Measurements from ENCODE around the gene NLRC5. TPM values are rescaled to one million over a fixed set of nuclear protein-coding genes. Genes with fewer than 3 reads are reported as not detected.
A peak's percentile ranks its signal among the peaks of the same experiment; 100 is the strongest.

NLRC5 gene, protein sequence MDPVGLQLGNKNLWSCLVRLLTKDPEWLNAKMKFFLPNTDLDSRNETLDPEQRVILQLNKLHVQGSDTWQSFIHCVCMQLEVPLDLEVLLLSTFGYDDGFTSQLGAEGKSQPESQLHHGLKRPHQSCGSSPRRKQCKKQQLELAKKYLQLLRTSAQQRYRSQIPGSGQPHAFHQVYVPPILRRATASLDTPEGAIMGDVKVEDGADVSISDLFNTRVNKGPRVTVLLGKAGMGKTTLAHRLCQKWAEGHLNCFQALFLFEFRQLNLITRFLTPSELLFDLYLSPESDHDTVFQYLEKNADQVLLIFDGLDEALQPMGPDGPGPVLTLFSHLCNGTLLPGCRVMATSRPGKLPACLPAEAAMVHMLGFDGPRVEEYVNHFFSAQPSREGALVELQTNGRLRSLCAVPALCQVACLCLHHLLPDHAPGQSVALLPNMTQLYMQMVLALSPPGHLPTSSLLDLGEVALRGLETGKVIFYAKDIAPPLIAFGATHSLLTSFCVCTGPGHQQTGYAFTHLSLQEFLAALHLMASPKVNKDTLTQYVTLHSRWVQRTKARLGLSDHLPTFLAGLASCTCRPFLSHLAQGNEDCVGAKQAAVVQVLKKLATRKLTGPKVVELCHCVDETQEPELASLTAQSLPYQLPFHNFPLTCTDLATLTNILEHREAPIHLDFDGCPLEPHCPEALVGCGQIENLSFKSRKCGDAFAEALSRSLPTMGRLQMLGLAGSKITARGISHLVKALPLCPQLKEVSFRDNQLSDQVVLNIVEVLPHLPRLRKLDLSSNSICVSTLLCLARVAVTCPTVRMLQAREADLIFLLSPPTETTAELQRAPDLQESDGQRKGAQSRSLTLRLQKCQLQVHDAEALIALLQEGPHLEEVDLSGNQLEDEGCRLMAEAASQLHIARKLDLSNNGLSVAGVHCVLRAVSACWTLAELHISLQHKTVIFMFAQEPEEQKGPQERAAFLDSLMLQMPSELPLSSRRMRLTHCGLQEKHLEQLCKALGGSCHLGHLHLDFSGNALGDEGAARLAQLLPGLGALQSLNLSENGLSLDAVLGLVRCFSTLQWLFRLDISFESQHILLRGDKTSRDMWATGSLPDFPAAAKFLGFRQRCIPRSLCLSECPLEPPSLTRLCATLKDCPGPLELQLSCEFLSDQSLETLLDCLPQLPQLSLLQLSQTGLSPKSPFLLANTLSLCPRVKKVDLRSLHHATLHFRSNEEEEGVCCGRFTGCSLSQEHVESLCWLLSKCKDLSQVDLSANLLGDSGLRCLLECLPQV (N-terminal part only)
- total RNA-seq: 20.1 and 26.3 TPM in 2 replicates
- polyA plus RNA-seq: 7.4 and 8.0 TPM in 2 replicates
- 5.1 and 5.7 TPM in 2 replicates for polyA plus RNA-seq (2011; cell fraction: cytosol; rRNA removed)
- 33.9 and 47.2 TPM in 2 replicates for polyA plus RNA-seq (2011; cell fraction: nucleus; rRNA removed)
- 11.6 and 14.4 TPM in 2 replicates for polyA plus RNA-seq (2012)
- 14.2 and 18.8 TPM in 2 replicates for polyA minus RNA-seq
- 17.2 TPM for polyA minus RNA-seq (2011; cell fraction: cytosol; rRNA and poly(A)+ RNA removed)
- 33.6 and 37.9 TPM in 2 replicates for polyA minus RNA-seq (2011; cell fraction: nucleus; rRNA and poly(A)+ RNA removed)
- Bru-seq, nascent RNA: percentile 52 among the genes with signal in this experiment
- BruChase-seq, experiment 1, labeled RNA remaining after a 6-hour chase: percentile 43 among the genes with signal in this experiment
- percentile 44 among the genes with signal in this experiment for BruChase-seq, experiment 2, labeled RNA remaining after a 2-hour chase
- long read RNA-seq, partial matches to known transcripts: 3 of 14 reads
- long read RNA-seq, other reads (novel, unspliced or antisense): 11 of 14 reads

- peak within 1 kb of the TSS; percentile 80 to 96 (median 86) for H3K4me3 ChIP-seq (replicated peaks in 1 of 3; ENCODE audit: insufficient read depth in 1 of 3, low read depth in 1 of 3, low read length in 3 of 3)
- no peaks in the 10 kb centered on the region for H3K27me3 ChIP-seq (ENCODE audit: control insufficient read depth in 2 of 2, insufficient read depth in 2 of 2, low read length in 2 of 2)
- ChIA-PET CTCF (interaction anchor here (0.8 to 3.2 kb wide), 8 partner anchors 8 to 194 kb away, joined by 3 to 27 read pairs (median 4); no protein-coding TSS in a partner anchor), POLR2A (interaction anchor here (0.7 to 1.2 kb wide), 3 partner anchors 9 to 57 kb away, joined by 3 to 5 read pairs (median 5); no protein-coding TSS in a partner anchor)
- H3K79me2 ChIP-seq (ENCODE audit: control insufficient read depth, insufficient read depth, low read length): peaks cover 6% of the 10 kb centered on the region
- peak within 1 kb of the TSS; percentile 58 for H3K27ac ChIP-seq (ENCODE audit: insufficient read depth, low read depth, low read length)
- FAIRE-seq (peak; percentile 92), DNase-seq (ENCODE audit: low read depth, low spot score) (peak; percentile 82)
- peak within 1 kb of the TSS; percentile 97 for H3K4me2 ChIP-seq (ENCODE audit: insufficient read depth, low read length)
- H4K20me1 ChIP-seq (replicated peaks; ENCODE audit: control insufficient read depth, extremely low read depth, insufficient read depth, low read length): no peaks in the 10 kb centered on the region
- intact Hi-C loops (cut with micrococcal nuclease): no loop called here
- BruUV-seq (replicated peaks): no TSS peak
- H3K9ac ChIP-seq (replicated peaks; ENCODE audit: extremely low read depth, insufficient read depth, low read length): peak within 1 kb of the TSS; percentile 90
- H3K4me1 ChIP-seq (ENCODE audit: control insufficient read depth, extremely low read depth, insufficient read depth, low read length): peaks cover 17% of the 10 kb centered on the region
- peak within 1 kb of the TSS; percentile 99 for H2AFZ ChIP-seq (ENCODE audit: low read depth, low read length)
- no peaks in the 10 kb centered on the region for H3K36me3 ChIP-seq (ENCODE audit: control insufficient read depth in 2 of 2, extremely low read depth in 1 of 2, insufficient read depth in 2 of 2, low read length in 2 of 2)
- dilution Hi-C loops (cut with MboI; ENCODE audit: extremely low pct_ligation_motif_present, low sequenced_read_pairs): no loop called here
- TF ChIP-seq EZH2 (IDR thresholded peaks at IDR 0.05; ENCODE audit: borderline replicate concordance, low read depth, low read length, severe bottlenecking) (no peak), JUN (IDR thresholded peaks at IDR 0.05; ENCODE audit: borderline replicate concordance, insufficient read depth, insufficient read length, low read depth) (no peak), GATA2 (IDR thresholded peaks at IDR 0.05; ENCODE audit: insufficient read depth, insufficient read length, low read depth, low read length) (no peak), POLR2A (IDR thresholded peaks at IDR 0.05; ENCODE audit: low read depth, low read length) (peak; percentile 44), MYC (IDR thresholded peaks at IDR 0.05; ENCODE audit: low read depth, low read length) (no peak), POLR2AphosphoS5 (IDR thresholded peaks at IDR 0.05; ENCODE audit: insufficient read depth, low read depth, low read length) (peak; percentile 62), FOS (IDR thresholded peaks at IDR 0.05; ENCODE audit: borderline replicate concordance, insufficient read depth, low read length) (no peak)
- TF ChIP-seq, protein P1, sequence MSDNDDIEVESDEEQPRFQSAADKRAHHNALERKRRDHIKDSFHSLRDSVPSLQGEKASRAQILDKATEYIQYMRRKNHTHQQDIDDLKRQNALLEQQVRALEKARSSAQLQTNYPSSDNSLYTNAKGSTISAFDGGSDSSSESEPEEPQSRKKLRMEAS (IDR thresholded peaks at IDR 0.05; ENCODE audit: insufficient read depth, insufficient read length): peak; percentile 71
- TF ChIP-seq, protein P2, sequence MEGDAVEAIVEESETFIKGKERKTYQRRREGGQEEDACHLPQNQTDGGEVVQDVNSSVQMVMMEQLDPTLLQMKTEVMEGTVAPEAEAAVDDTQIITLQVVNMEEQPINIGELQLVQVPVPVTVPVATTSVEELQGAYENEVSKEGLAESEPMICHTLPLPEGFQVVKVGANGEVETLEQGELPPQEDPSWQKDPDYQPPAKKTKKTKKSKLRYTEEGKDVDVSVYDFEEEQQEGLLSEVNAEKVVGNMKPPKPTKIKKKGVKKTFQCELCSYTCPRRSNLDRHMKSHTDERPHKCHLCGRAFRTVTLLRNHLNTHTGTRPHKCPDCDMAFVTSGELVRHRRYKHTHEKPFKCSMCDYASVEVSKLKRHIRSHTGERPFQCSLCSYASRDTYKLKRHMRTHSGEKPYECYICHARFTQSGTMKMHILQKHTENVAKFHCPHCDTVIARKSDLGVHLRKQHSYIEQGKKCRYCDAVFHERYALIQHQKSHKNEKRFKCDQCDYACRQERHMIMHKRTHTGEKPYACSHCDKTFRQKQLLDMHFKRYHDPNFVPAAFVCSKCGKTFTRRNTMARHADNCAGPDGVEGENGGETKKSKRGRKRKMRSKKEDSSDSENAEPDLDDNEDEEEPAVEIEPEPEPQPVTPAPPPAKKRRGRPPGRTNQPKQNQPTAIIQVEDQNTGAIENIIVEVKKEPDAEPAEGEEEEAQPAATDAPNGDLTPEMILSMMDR (IDR thresholded peaks at IDR 0.05; ENCODE audit: extremely low read depth in 1 of 2, insufficient read depth in 1 of 2, low read depth in 1 of 2, low read length in 2 of 2): no peak
- H3K9me3 ChIP-seq (replicated peaks; ENCODE audit: control insufficient read depth, insufficient read depth, low read length): no peaks in the 10 kb centered on the region
- H3K9me1 ChIP-seq (replicated peaks; ENCODE audit: control insufficient read depth, extremely low read depth, insufficient read depth, low read length): no peaks in the 10 kb centered on the region
Measured at GRCh38 chr16:56988948-56989945, at the start of gene NLRC5. Gene NLRC5 (plus strand): TSS chr16:56989557. CDS start chr16:57020713, 31,156 bp downstream.

Data from endothelial cell of umbilical vein (primary cell).